GM19395 (cell line): ENCODE measurements around the gene ADPRHL1.
"Not testable (repeated sequence)": the region's sequence is repeated elsewhere in the genome, so short reads cannot be mapped to it uniquely, and the experiment has no call there.

Experiments
- ATAC-seq: cut with Tn5 transposase; IDR thresholded peaks from one replicate; pipeline ENCODE4 v1.9.1; 2021; ENCODE audit warnings: mild to moderate bottlenecking, moderate library complexity; ENCODE audit not compliant: unreplicated experiment

ADPRHL1 gene

GRCh38 chr13:113373811-113374485, 79.3 kb downstream of the ADPRHL1 start:
- ATAC-seq = no peak

DNA sequence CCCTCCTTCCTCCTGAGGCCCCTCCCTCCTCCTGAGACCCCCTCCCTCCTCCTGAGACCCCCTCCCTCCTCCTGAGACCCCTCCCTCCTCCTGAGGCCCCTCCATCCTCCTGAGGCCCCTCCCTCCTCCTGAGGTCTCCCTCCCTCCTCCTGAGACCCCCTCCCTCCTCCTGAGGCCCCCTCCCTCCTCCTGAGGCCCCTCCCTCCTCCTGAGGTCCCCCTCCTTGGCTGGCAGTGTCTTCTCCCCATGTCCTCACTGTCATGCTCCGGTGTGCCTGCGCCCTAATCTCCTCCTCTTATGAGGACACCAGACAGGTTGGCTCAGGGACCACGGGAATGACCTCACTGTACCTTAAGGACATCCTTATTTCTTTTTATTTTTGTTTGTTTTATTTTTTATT, 81.6 kb downstream of the ADPRHL1 start:
- ATAC-seq = not testable (repeated sequence)

DNA sequence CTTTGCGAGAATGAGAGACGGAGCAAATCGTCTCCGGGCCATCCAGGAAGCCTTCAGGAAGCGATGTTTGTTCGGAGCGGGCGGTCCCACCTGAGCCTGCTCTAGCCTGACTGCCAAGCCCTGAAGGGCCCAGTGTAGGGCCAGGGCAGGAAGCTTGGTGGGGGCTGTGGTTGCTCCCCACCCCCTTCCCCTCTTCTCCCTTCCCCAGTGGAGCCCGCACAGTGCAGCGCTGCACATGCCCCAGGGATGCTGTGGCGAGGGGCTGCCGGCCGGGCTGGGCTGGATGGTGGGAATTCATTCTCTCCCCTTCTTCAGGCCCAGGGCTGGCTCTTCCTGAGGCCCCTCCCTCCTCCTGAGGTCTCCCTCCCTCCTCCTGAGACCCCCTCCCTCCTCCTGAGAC, 82.2 kb downstream of the ADPRHL1 start:
- no peak for ATAC-seq

- ATAC-seq = no peak
These were observed 83.4 kb downstream of the ADPRHL1 start for GRCh38 chr13:113369881-113370280.

- no peak for ATAC-seq
These were observed 84.1 kb downstream of the ADPRHL1 start for GRCh38 chr13:113369189-113369588.

DNA sequence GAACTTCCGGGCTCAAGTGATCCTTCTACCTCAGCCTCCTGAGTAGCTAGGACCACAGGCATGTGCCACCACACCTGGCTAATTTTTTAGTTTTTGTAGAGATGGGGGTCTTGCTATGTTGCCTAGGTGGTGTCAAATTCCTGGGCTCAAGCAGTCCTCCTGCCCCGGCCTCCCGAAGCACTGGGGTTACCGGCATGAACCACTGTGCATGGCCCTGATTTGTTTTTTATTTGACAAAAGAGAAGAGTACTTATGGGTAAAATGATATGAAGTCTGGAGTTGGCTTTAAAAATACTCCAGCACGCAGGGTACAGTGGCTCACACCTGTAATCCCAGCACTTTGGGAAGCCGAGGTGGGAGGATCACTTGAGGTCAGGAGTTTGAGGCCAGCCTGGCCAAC, 84.9 kb downstream of the ADPRHL1 start:
- not testable (repeated sequence) for ATAC-seq

- no peak for ATAC-seq
These were observed 85.5 kb downstream of the ADPRHL1 start for GRCh38 chr13:113367771-113368170.

- ATAC-seq = no peak
These were observed 86.2 kb downstream of the ADPRHL1 start for GRCh38 chr13:113367020-113367560.

GRCh38 chr13:113365971-113366588, 87.2 kb downstream of the ADPRHL1 start:
- no peak for ATAC-seq

- ATAC-seq = no peak
These were observed 87.7 kb downstream of the ADPRHL1 start for GRCh38 chr13:113365583-113365970.

GRCh38 chr13:113364901-113365582, 88.2 kb downstream of the ADPRHL1 start:
- ATAC-seq = no peak

- no peak for ATAC-seq
These were observed 88.9 kb downstream of the ADPRHL1 start for GRCh38 chr13:113364311-113364889.

DNA sequence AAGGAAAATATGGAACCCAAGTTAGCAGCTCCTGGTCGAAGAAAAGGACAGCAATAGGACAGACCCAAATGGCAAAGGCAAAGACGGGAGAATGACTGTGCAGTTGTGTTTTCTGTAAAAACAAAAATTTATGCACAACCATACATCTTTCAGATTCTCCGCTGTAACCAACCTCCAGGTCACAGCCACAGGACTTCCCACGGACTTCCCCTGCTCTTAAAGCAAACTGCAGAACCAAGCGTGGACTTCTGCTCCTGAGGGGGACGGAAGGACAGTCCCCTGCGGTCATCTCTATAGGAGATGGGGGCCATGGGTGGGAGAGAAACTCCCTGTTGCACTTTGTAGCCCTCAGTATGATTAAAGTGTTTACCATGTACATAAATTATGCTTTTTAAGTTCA, 91.9 kb downstream of the ADPRHL1 start:
- no peak for ATAC-seq

- ATAC-seq = no peak
These were observed 92.8 kb downstream of the ADPRHL1 start for GRCh38 chr13:113360446-113360845.

- ATAC-seq = no peak
These were observed 93.7 kb downstream of the ADPRHL1 start for GRCh38 chr13:113359571-113359970.

- ATAC-seq = no peak
These were observed 94.6 kb downstream of the ADPRHL1 start for GRCh38 chr13:113358653-113359190.

- ATAC-seq = no peak
These were observed 95.8 kb downstream of the ADPRHL1 start for GRCh38 chr13:113357529-113357928.

DNA sequence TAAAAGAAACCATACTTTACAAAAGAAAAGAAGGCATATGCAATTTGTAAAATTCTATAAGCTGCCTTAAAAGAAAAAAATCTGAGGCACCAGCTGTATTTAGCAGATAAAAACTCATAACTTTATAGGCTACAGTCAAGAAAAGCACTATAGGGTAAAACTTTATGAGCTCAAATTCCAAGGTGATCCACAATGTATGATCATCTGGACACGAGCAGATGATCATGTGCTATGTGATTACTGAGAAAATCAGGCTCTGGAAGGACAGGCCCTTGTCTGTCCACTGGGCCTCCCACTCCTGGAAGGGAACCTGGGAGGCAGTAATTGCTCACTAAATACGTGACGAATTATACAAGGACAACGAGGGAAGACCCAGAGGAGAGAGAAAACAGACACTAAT, 96.7 kb downstream of the ADPRHL1 start:
- no peak for ATAC-seq

GRCh38 chr13:113355621-113356020, 97.7 kb downstream of the ADPRHL1 start:
- ATAC-seq = no peak

- ATAC-seq = no peak
These were observed 98.3 kb downstream of the ADPRHL1 start for GRCh38 chr13:113354831-113355610.
